H1 (cell line): ENCODE results near the gene CES3. TPM values are rescaled to one million over a fixed set of nuclear protein-coding genes. Genes with fewer than 3 reads are reported as not detected.

ENCODE experiments used
- CTCF ChIA-PET: fragments of 300-600 bp; sonication (Branson Sonifier 250); formaldehyde crosslinking; loops from one replicate; lab custom pipeline; 2021; ENCODE audit not compliant: partially characterized antibody; lab: Charles Lee
- POLR2A ChIA-PET: fragments of 300-600 bp; sonication (Branson Sonifier 250); formaldehyde crosslinking; loops from one replicate; lab custom pipeline; 2021; ENCODE audit warnings: inconsistent platforms; ENCODE audit not compliant: partially characterized antibody; lab: Charles Lee
- DNase-seq, 2 experiments: peaks; one replicate each; pipeline versions ENCODE4 v3.0.0 to v3.0.0-alpha.2; 2010 to 2022; ENCODE audit warnings: low spot score in 2 of 2, low read depth in 1 of 2, mixed read lengths in 1 of 2
- FAIRE-seq: peaks from 2 replicates; lab custom pipeline; 2011; peaks lifted over from hg19 to GRCh38; lab: Jason Lieb, UNC
- H2AFZ ChIP-seq: 2 replicates; pipeline ENCODE4 v1.8.1; 2012; ENCODE audit warnings: low read length, inconsistent platforms
- H2AK5ac ChIP-seq: 2 replicates; pipeline ENCODE4 v1.6.1; 2013; ENCODE audit warnings: low read depth, low read length
- H2BK120ac ChIP-seq: replicated peaks from 2 replicates; pipeline ENCODE3; 2013; ENCODE audit warnings: low read depth, low read length, inconsistent platforms
- H2BK12ac ChIP-seq: 2 replicates; pipeline ENCODE4 v1.6.1; 2013; ENCODE audit warnings: low read depth, low read length
- H2BK15ac ChIP-seq: 2 replicates; pipeline ENCODE4 v1.6.1; 2013; ENCODE audit warnings: low read length
- H2BK20ac ChIP-seq: 2 replicates; pipeline ENCODE4 v1.6.1; 2013; ENCODE audit warnings: low read length
- H2BK5ac ChIP-seq: 2 replicates; pipeline ENCODE4 v1.6.1; 2013; ENCODE audit warnings: low read depth, low read length
- H3K14ac ChIP-seq: 2 replicates; pipeline ENCODE4 v1.6.1; 2013; ENCODE audit warnings: inconsistent platforms; ENCODE audit not compliant: insufficient read length
- H3K18ac ChIP-seq: 2 replicates; pipeline ENCODE4 v1.6.1; 2013; ENCODE audit warnings: low read length; ENCODE audit errors: extremely low read depth
- H3K23ac ChIP-seq: 2 replicates; pipeline ENCODE4 v1.6.1; 2013; ENCODE audit warnings: inconsistent platforms; ENCODE audit not compliant: insufficient read length
- H3K23me2 ChIP-seq: 2 replicates; pipeline ENCODE4 v1.6.1; 2013; ENCODE audit warnings: low read depth, low read length
- H3K27ac ChIP-seq: 2 replicates; pipeline ENCODE4 v1.6.1; 2011; ENCODE audit warnings: low read depth, low read length, inconsistent platforms
- H3K27me3 ChIP-seq, 4 experiments: replicated peaks in 1 of 4; 1 replicate in 1 of 4; 2 replicates in 3 of 4; pipeline versions ENCODE4 v1.6.1 to v1.8.1; 2011 to 2013; ENCODE audit warnings: low read length in 3 of 4, mild to moderate bottlenecking in 3 of 4, inconsistent platforms in 2 of 4, mixed read lengths in 2 of 4, moderate library complexity in 1 of 4; ENCODE audit not compliant: control insufficient read depth in 3 of 4, insufficient read depth in 3 of 4; ENCODE audit errors: extremely low read depth in 1 of 4
- H3K36me3 ChIP-seq, 4 experiments: 2 replicates each; pipeline versions ENCODE4 v1.6.1 to v1.8.1; 2011 to 2013; ENCODE audit warnings: mild to moderate bottlenecking in 4 of 4, low read length in 3 of 4, moderate library complexity in 2 of 4, control low read depth in 1 of 4, inconsistent platforms in 1 of 4; ENCODE audit not compliant: insufficient read depth in 4 of 4, control insufficient read depth in 2 of 4
- H3K4ac ChIP-seq: replicated peaks from 2 replicates; pipeline ENCODE3; 2013; ENCODE audit warnings: low read length, low read depth, mixed read lengths, inconsistent platforms; ENCODE audit not compliant: insufficient read length
- H3K4me1 ChIP-seq, 4 experiments: replicated peaks in 1 of 4; 1 replicate in 1 of 4; 2 replicates in 3 of 4; pipeline versions ENCODE4 v1.6.1 to v1.8.1; 2011 to 2013; ENCODE audit warnings: low read length in 3 of 4, inconsistent platforms in 2 of 4, mixed read lengths in 1 of 4; ENCODE audit not compliant: insufficient read depth in 4 of 4, control insufficient read depth in 3 of 4
- H3K4me2 ChIP-seq, 2 experiments: 2 replicates each; pipeline versions ENCODE4 v1.6.1 to v1.8.1; 2011 to 2013; ENCODE audit warnings: low read depth in 2 of 2, low read length in 2 of 2, control low read depth in 1 of 2, inconsistent platforms in 1 of 2, mild to moderate bottlenecking in 1 of 2; ENCODE audit not compliant: insufficient read depth in 1 of 2
- H3K4me3 ChIP-seq, 4 experiments: fragments of 200-600, 300-600 bp in 1 of 4; sonication (generic), shearing (Covaris generic), sonication (Bioruptor Twin) in 1 of 4; 2 replicates each; pipeline versions ENCODE4 v1.5.1 to v1.8.1; 2011 to 2016; ENCODE audit warnings: low read length in 4 of 4, low read depth in 3 of 4, control low read depth in 2 of 4, inconsistent platforms in 2 of 4, mild to moderate bottlenecking in 2 of 4, mixed read lengths in 1 of 4, moderate library complexity in 1 of 4; ENCODE audit not compliant: insufficient read depth in 2 of 4; ENCODE audit errors: extremely low read depth in 1 of 4
- H3K56ac ChIP-seq: replicated peaks from 2 replicates; pipeline ENCODE3; 2013; ENCODE audit warnings: low read depth, mild to moderate bottlenecking, mixed read lengths, low read length, inconsistent platforms; ENCODE audit not compliant: insufficient read length
- H3K79me1 ChIP-seq: 2 replicates; pipeline ENCODE4 v1.6.1; 2013; ENCODE audit warnings: low read depth, low read length, control low read depth
- H3K79me2 ChIP-seq, 2 experiments: 2 replicates each; pipeline versions ENCODE4 v1.6.1 to v1.8.1; 2012 to 2013; ENCODE audit warnings: low read length in 2 of 2, mild to moderate bottlenecking in 2 of 2, inconsistent platforms in 1 of 2; ENCODE audit not compliant: insufficient read depth in 2 of 2, control insufficient read depth in 1 of 2
- H3K9ac ChIP-seq, 4 experiments: replicated peaks in 1 of 4; 1 replicate in 1 of 4; 2 replicates in 3 of 4; pipeline versions ENCODE4 v1.6.1 to v1.8.1; 2011 to 2013; ENCODE audit warnings: low read depth in 3 of 4, low read length in 3 of 4, control low read depth in 2 of 4, mild to moderate bottlenecking in 2 of 4, moderate library complexity in 2 of 4, inconsistent platforms in 1 of 4; ENCODE audit errors: extremely low read depth in 1 of 4
- H3K9me3 ChIP-seq, 2 experiments: 2 replicates each; pipeline versions ENCODE4 v1.6.1 to v1.8.1; 2012 to 2013; ENCODE audit warnings: mild to moderate bottlenecking in 2 of 2, moderate library complexity in 2 of 2, control low read depth in 1 of 2, inconsistent platforms in 1 of 2, low read depth in 1 of 2, low read length in 1 of 2, mixed read lengths in 1 of 2; ENCODE audit not compliant: insufficient read depth in 2 of 2
- H4K20me1 ChIP-seq, 2 experiments: replicated peaks in 1 of 2; 2 replicates each; pipeline versions ENCODE3 to v1.8.1; 2011 to 2013; ENCODE audit warnings: inconsistent platforms in 2 of 2, low read length in 2 of 2, mild to moderate bottlenecking in 1 of 2; ENCODE audit not compliant: insufficient read depth in 2 of 2, control insufficient read depth in 1 of 2
- H4K5ac ChIP-seq: 2 replicates; pipeline ENCODE4 v1.6.1; 2013; ENCODE audit warnings: low read length, low read depth, mixed read lengths, inconsistent platforms; ENCODE audit not compliant: insufficient read length
- H4K8ac ChIP-seq: 2 replicates; pipeline ENCODE4 v1.8.0; 2013; ENCODE audit warnings: mild to moderate bottlenecking, moderate library complexity, low read length, inconsistent platforms; ENCODE audit not compliant: insufficient read depth; ENCODE audit errors: extremely low read depth
- H4K91ac ChIP-seq: replicated peaks from 2 replicates; pipeline ENCODE3; 2013; ENCODE audit warnings: low read length, mixed read lengths, inconsistent platforms; ENCODE audit not compliant: insufficient read length
- CBX5 ChIP-seq: fragments of 300-800, 300-1000 bp; sonication (generic); IDR thresholded peaks from 2 replicates; pipeline ENCODE4 v1.7.1; 2016; ENCODE audit warnings: antibody characterized with exemption, low read length, low read depth
- CBX8 ChIP-seq: fragments of 300-800, 300-1000 bp; sonication (generic); IDR thresholded peaks from 2 replicates; pipeline ENCODE4 v1.7.1; 2016; ENCODE audit warnings: low read depth, low read length, borderline replicate concordance
- CTBP2 ChIP-seq: IDR thresholded peaks from 2 replicates; pipeline ENCODE4 v1.7.0; 2011; ENCODE audit warnings: borderline replicate concordance, mild to moderate bottlenecking, moderate library complexity, mixed read lengths, low read length; ENCODE audit not compliant: insufficient read depth, insufficient read length
- GABPA ChIP-seq: IDR thresholded peaks from 2 replicates; pipeline ENCODE4 v1.6.1; 2011; ENCODE audit warnings: mild to moderate bottlenecking, low read length, moderate library complexity, borderline replicate concordance; ENCODE audit not compliant: insufficient read depth
- GTF2F1 ChIP-seq: IDR thresholded peaks from 2 replicates; pipeline ENCODE4 v1.6.1; 2012; ENCODE audit warnings: low read depth, low read length, improper control_type of control experiment, borderline replicate concordance
- KDM1A ChIP-seq: fragments of 200-600, 300-600 bp; sonication (generic); IDR thresholded peaks from 2 replicates; pipeline ENCODE4 v1.7.1; 2016; ENCODE audit warnings: mild to moderate bottlenecking, low read length, borderline replicate concordance
- KDM4A ChIP-seq: IDR thresholded peaks from one replicate; pipeline ENCODE4 v1.7.1; 2012; ENCODE audit warnings: low read depth, mild to moderate bottlenecking, moderate library complexity, low read length, inconsistent platforms; ENCODE audit not compliant: severe bottlenecking
- RFX5 ChIP-seq: IDR thresholded peaks from 2 replicates; pipeline ENCODE4 v1.6.1; 2011; ENCODE audit warnings: low read depth, low read length, improper control_type of control experiment, borderline replicate concordance
- SIN3A ChIP-seq, 2 experiments: IDR thresholded peaks in 1 of 2; conservative IDR thresholded peaks in 1 of 2; 2 replicates each; pipeline ENCODE4 v1.6.1; 2011 to 2012; ENCODE audit warnings: low read length in 2 of 2, improper control_type of control experiment in 1 of 2, low read depth in 1 of 2, mild to moderate bottlenecking in 1 of 2
- SIRT6 ChIP-seq: IDR thresholded peaks from one replicate; pipeline ENCODE4 v1.7.1; 2012; ENCODE audit warnings: low read length, inconsistent platforms
- SP1 ChIP-seq: IDR thresholded peaks from 2 replicates; pipeline ENCODE4 v1.6.1; 2011; ENCODE audit warnings: low read depth, low read length
- TAF1 ChIP-seq: IDR thresholded peaks from 2 replicates; pipeline ENCODE4 v1.6.1; 2011; ENCODE audit warnings: mild to moderate bottlenecking, low read depth, low read length
- TCF12 ChIP-seq: IDR thresholded peaks from 2 replicates; pipeline ENCODE4 v1.6.1; 2011; ENCODE audit warnings: low read depth, mild to moderate bottlenecking, low read length
- ZNF274 ChIP-seq: IDR thresholded peaks from 2 replicates; pipeline ENCODE4 v1.7.0; 2012; ENCODE audit warnings: low read length, borderline replicate concordance; ENCODE audit errors: extremely low read depth
- WGBS, 2 experiments: shearing (Covaris generic) in 1 of 2; methylation state at CpG; one replicate each; pipeline versions ENCODE4 v1.1.6 to v1.1.7; 2013 to 2015; ENCODE audit warnings: low lambda C conversion rate in 2 of 2, mixed read lengths in 2 of 2, inconsistent platforms in 1 of 2, low coverage in 1 of 2, missing lambda C conversion rate in 1 of 2; ENCODE audit not compliant: insufficient replicate concordance in 2 of 2, insufficient coverage in 1 of 2, insufficient read length in 1 of 2; ENCODE audit errors: extremely low coverage in 1 of 2, missing lambda C conversion rate in 1 of 2; 5-methylcytosine and 5-hydroxymethylcytosine counted together
- polyA plus RNA-seq, 7 experiments: library from polyadenylated mRNA; depleted of rRNA in 3 of 7; stranded (reverse) in 5 of 7; unstranded in 2 of 7; fragments of >200 nt in 5 of 7; fragments of 200-250 nt in 2 of 7; gene quantifications; 1 replicate in 5 of 7; 2 replicates in 1 of 7; 4 replicates in 1 of 7; pipeline versions ENCODE4 v1.2.1 to v1.2.3, GENCODE V29; 2011 to 2013; ENCODE audit warnings: missing spikeins in 2 of 7, mixed read lengths in 2 of 7
- total RNA-seq: library from RNA; stranded (reverse); fragmentation: NEBNext Ultra II Directional; extraction: Animal tissue kit (Norgen Biotek cat#: 25700); gene quantifications from 2 replicates; pipeline ENCODE4 v1.2.1, GENCODE V29; 2021

The CES3 gene
- total and polyA plus RNA-seq, 2 of the 8 experiments (the other 6 are each of a cell fraction or from before 2014, with no cell fraction given): 1.6 to 2.2 TPM

DNA sequence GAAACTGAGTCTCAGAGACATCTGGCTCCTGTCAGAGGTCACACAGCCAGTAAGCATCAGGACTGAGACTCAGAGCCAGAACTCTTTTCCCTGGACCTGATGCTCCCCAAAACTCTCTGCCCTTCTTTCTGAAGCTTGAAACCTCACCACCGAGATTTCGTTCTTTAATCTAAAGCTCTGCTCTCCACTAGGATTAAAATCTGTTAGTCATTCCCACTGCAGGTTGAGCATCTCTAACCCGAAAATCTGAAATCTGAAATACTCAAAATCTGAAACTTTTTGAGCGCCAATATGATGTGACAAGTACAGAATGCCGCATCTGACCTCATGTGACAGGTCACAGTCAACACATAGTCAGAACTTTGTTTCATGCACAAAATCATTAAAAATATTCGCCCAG, 44.5 kb upstream of the CES3 start:
- H2BK12ac ChIP-seq: no peak overlapping the region
- no peak overlapping the region for H2AK5ac ChIP-seq
- H3K18ac ChIP-seq: no peak overlapping the region
- TF ChIP-seq GTF2F1 (no peak), RFX5 (no peak), SP1 (no peak), SIN3A (conservative IDR thresholded peaks at IDR 0.05 in 1 of 2, IDR thresholded peaks at IDR 0.05 in 1 of 2; ENCODE audit: low read depth in 1 of 2, low read length in 2 of 2) (no peak), KDM4A (no peak), TAF1 (no peak), TCF12 (no peak), ZNF274 (no peak), SIRT6 (no peak), KDM1A (no peak), CTBP2 (no peak), GABPA (no peak), CBX5 (no peak), CBX8 (no peak)
- peaks cover 3% of the 10 kb centered on the region; the same call in 1 of the 2 replicates for H3K23me2 ChIP-seq
- H4K8ac ChIP-seq: no peak overlapping the region
- no peak overlapping the region for H3K27ac ChIP-seq
- H3K27me3 ChIP-seq: peaks cover 0 to 5% (median 2%) of the 10 kb centered on the region in 4 experiments; a peak in 3 of 7 replicates
- H3K9me3 ChIP-seq: no peaks in the 10 kb centered on the region
- no peak overlapping the region for H3K4ac ChIP-seq
- no peak overlapping the region for H2BK5ac ChIP-seq
- no peaks in the 10 kb centered on the region; a peak in 1 of 7 replicates for H3K4me1 ChIP-seq
- H2AFZ ChIP-seq: no peak overlapping the region
- no peak overlapping the region for H4K5ac ChIP-seq
- H2BK15ac ChIP-seq: no peak overlapping the region
- H3K56ac ChIP-seq: no peak overlapping the region
- 87% methylated on average over 6 of the region's 6 CpGs; no CpG with 5 or more reads in 1 of the 2 experiments for WGBS, 2 experiments
- H2BK20ac ChIP-seq: no peak overlapping the region
- no peak for DNase-seq
- no peaks in the 10 kb centered on the region for H3K79me1 ChIP-seq
- no peak overlapping the region for H4K91ac ChIP-seq
- peaks cover 0 to 5% of the 10 kb centered on the region in 2 experiments for H4K20me1 ChIP-seq
- H3K23ac ChIP-seq: no peak overlapping the region
- no peak overlapping the region for H3K9ac ChIP-seq
- no peak overlapping the region for H3K14ac ChIP-seq
- H2BK120ac ChIP-seq: no peak overlapping the region
- H3K4me3 ChIP-seq: no peak overlapping the region
- H3K4me2 ChIP-seq: no peak overlapping the region
- no peaks in the 10 kb centered on the region for H3K79me2 ChIP-seq
- FAIRE-seq: no peak
- CTCF ChIA-PET: interaction anchor here (1.0 to 42.0 kb wide), 5 partner anchors 1 to 50 kb away, joined by 3 to 1009 read pairs (median 3); partner anchors contain the start of genes CDH16, PDP2 and RRAD
- H3K36me3 ChIP-seq: no peaks in the 10 kb centered on the region
- POLR2A ChIA-PET: no interaction called here
